Gastrocnemius medialis (tissue), 4 donors: ENCODE measurements around the gene NDUFA11.

ENCODE experiments used
- CTCF ChIP-seq, 5 experiments: fragments of 450-650 bp in 3 of 5; fragments of 200-600 bp in 2 of 5; sonication (generic) in 2 of 5; IDR thresholded peaks in 4 of 5; conservative IDR thresholded peaks in 1 of 5; 1 replicate in 4 of 5; 2 replicates in 1 of 5; pipeline ENCODE4 v1.5.1; 2016 to 2019; ENCODE audit warnings: antibody characterized with exemption in 5 of 5, mild to moderate bottlenecking in 3 of 5, moderate library complexity in 3 of 5
- POLR2A ChIP-seq, 2 donors: fragments of 450-650 bp; IDR thresholded peaks; one replicate each; pipeline ENCODE4 v1.6.1; 2017; ENCODE audit warnings: antibody characterized with exemption in 2 of 2, mild to moderate bottlenecking in 2 of 2, moderate library complexity in 2 of 2

GRCh38 chr19:5929179-5929578 is 25.6 kb upstream of the NDUFA11 start:
- TF ChIP-seq CTCF (IDR thresholded peaks at IDR 0.05 in 4 of 5, conservative IDR thresholded peaks at IDR 0.05 in 1 of 5) (no peak), POLR2A (IDR thresholded peaks at IDR 0.05) (no peak)
